ENCODE results near the gene BUB3.
A peak's percentile ranks its signal among the peaks of the same experiment; 100 is the strongest.
"Not testable (repeated sequence)": the region's sequence is repeated elsewhere in the genome, so short reads cannot be mapped to it uniquely, and the experiment has no call there.

BUB3 gene

GRCh38 chr10:123153486-123154091 lies 613 bp upstream of the BUB3 start:
- DNase-seq (ENCODE audit: low spot score): peak; percentile 65

GRCh38 chr10:123154711-123155505 lies 706 bp downstream of the BUB3 start:
- DNase-seq (ENCODE audit: low spot score): peak; percentile 62

- DNase-seq (ENCODE audit: low spot score): no peak
Measured at GRCh38 chr10:123156078-123156477, 1.9 kb downstream of the BUB3 start.

- no peak for DNase-seq (ENCODE audit: low spot score)
Measured at GRCh38 chr10:123157210-123157609, 3.0 kb downstream of the BUB3 start.

GRCh38 chr10:123158682-123159081 lies 4.5 kb downstream of the BUB3 start:
- no peak for DNase-seq (ENCODE audit: low spot score)

- DNase-seq (ENCODE audit: low spot score): no peak
Measured at GRCh38 chr10:123160311-123160980, 6.2 kb downstream of the BUB3 start.

GRCh38 chr10:123164319-123164718 lies 10.1 kb downstream of the BUB3 start:
- no peak for DNase-seq (ENCODE audit: low spot score)

GRCh38 chr10:123165445-123166072 lies 11.4 kb downstream of the BUB3 start:
- no peak for DNase-seq (ENCODE audit: low spot score)

GRCh38 chr10:123166618-123167017 lies 12.4 kb downstream of the BUB3 start:
- no peak for DNase-seq (ENCODE audit: low spot score)

GRCh38 chr10:123170961-123171360 lies 16.8 kb downstream of the BUB3 start:
- no peak for DNase-seq (ENCODE audit: low spot score)

- not testable (repeated sequence) for DNase-seq (ENCODE audit: low spot score)
Measured at GRCh38 chr10:123171616-123172015, 17.4 kb downstream of the BUB3 start.

- no peak for DNase-seq (ENCODE audit: low spot score)
Measured at GRCh38 chr10:123175389-123176387, 21.5 kb downstream of the BUB3 start.

GRCh38 chr10:123178390-123178789 lies 24.2 kb downstream of the BUB3 start:
- DNase-seq (ENCODE audit: low spot score): not testable (repeated sequence)

- no peak for DNase-seq (ENCODE audit: low spot score)
Measured at GRCh38 chr10:123180101-123181090, 26.2 kb downstream of the BUB3 start.

GRCh38 chr10:123183724-123184123 lies 29.5 kb downstream of the BUB3 start:
- no peak for DNase-seq (ENCODE audit: low spot score)

- DNase-seq (ENCODE audit: low spot score): peak; percentile 55
Measured at GRCh38 chr10:123187781-123188180, 33.6 kb downstream of the BUB3 start.

- DNase-seq (ENCODE audit: low spot score): no peak
Measured at GRCh38 chr10:123191886-123192285, 37.7 kb downstream of the BUB3 start.

- no peak for DNase-seq (ENCODE audit: low spot score)
Measured at GRCh38 chr10:123194056-123194455, 39.9 kb downstream of the BUB3 start.

GRCh38 chr10:123200531-123200930 lies 46.3 kb downstream of the BUB3 start:
- no peak for DNase-seq (ENCODE audit: low spot score)

- DNase-seq (ENCODE audit: low spot score): no peak
Measured at GRCh38 chr10:123202506-123202905, 48.3 kb downstream of the BUB3 start.
